Measurements from ENCODE around the gene PFDN1.

GRCh38 chr5:140260089-140260656, 42.7 kb downstream of the PFDN1 start:
- TF ChIP-seq CTCF (IDR thresholded peaks at IDR 0.05) (no peak), ZFX (IDR thresholded peaks at IDR 0.05; ENCODE audit: borderline replicate concordance) (no peak)
